ENCODE results near the gene ZNF584.

ZNF584 gene

DNA sequence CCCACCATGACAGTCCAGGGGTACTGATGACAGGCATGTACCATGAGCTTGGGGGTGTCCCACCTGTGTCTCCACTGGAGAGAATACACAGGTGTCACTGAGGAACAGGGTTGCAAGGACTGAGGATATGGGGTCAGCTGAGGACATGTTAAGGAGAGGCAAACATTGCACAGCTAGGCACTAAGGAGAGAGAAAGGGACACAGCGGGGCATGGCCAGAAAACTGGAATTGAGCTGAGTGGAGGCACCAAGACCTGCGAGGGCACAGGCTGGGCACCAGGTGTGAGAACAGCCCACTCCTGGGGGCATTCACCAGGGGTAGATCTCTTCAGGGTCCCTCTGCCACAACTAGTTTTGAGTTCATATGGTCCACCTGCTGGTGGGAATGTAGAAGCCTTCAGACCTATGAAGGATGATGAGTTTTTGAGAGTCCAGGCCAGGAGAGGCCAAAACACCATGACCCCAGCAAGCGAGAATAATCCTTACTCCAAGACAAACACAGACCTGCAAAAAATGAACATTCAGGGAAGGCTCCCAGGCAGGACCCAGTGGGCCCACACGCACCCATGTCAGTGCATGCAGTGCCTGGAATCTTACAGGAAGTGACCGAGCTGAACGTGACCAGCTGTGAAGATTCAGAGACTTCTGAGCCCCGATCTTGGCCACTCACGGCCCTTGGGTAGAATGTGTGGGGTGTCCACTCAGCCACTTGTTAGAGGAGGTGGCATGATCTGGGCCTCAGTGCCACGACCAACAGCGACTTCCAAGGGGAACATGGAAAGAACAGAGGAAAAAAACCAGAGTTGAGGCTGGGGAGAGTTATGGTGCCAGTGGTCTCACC lies 1.4 kb upstream of the ZNF584 start:
- Histone ChIP-seq H3K9me3 (ENCODE audit: insufficient read depth, low read length) (no peaks in the 10 kb centered on the region), H3K9ac (ENCODE audit: low read length) (peak overlapping the region; percentile 94; the same call in 1 of the 2 replicates), H3K27ac (ENCODE audit: low read length) (no peak overlapping the region), H3K36me3 (replicated peaks; ENCODE audit: low read depth, low read length) (peaks cover 6% of the 10 kb centered on the region), H3K79me2 (ENCODE audit: low read length) (peaks cover 28% of the 10 kb centered on the region), H3K4me1 (ENCODE audit: low read length) (peaks cover 18% of the 10 kb centered on the region), H3K4me2 (ENCODE audit: low read length) (peak overlapping the region; percentile 95), H4K20me1 (ENCODE audit: insufficient read depth, low read length) (no peaks in the 10 kb centered on the region), H3K4me3 (ENCODE audit: low read length) (peak overlapping the region; percentile 93), H3K27me3 (ENCODE audit: low read depth, low read length) (no peaks in the 10 kb centered on the region), H2AFZ (ENCODE audit: low read depth, low read length) (no peak overlapping the region)
- no peak for TF ChIP-seq EZH2phosphoT487 (IDR thresholded peaks at IDR 0.05; ENCODE audit: low read depth)
- peak; percentile 41 for TF ChIP-seq CTCF (IDR thresholded peaks at IDR 0.05; ENCODE audit: low read depth, low read length)

DNA sequence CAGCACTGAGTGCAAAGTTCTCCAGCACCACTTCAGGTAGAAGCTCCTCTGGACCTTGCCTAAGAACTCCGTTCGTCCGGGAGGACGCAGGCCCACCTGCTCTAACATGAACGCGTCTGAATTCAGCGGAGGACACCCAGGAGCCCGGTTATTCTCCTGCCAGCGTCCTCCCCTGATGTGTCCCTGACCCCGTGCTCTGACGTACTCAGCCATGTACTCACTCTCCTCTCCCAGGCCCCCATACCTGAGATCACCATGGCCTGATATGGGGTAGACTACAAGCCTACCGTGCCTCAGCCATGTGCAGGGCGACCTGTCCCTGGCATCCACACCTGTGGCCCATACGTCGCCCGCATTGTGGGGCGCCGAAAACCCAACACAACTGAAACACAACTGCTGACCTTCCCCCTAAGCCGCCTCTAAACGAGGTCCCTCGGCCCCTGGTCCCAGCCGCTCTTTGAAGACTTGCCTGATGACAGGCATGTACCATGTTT lies 744 bp upstream of the ZNF584 start:
- Histone ChIP-seq H3K79me2 (ENCODE audit: low read length) (peaks cover 26% of the 10 kb centered on the region), H3K27ac (ENCODE audit: low read length) (peak overlapping the region; percentile 66), H2AFZ (ENCODE audit: low read depth, low read length) (peak overlapping the region; percentile 8; the same call in 1 of the 2 replicates), H3K4me1 (ENCODE audit: low read length) (peaks cover 15% of the 10 kb centered on the region), H3K9ac (ENCODE audit: low read length) (peak overlapping the region; percentile 94), H3K4me3 (ENCODE audit: low read length) (peak overlapping the region; percentile 93), H3K4me2 (ENCODE audit: low read length) (peak overlapping the region; percentile 95), H3K36me3 (replicated peaks; ENCODE audit: low read depth, low read length) (peaks cover 6% of the 10 kb centered on the region), H3K27me3 (ENCODE audit: low read depth, low read length) (no peaks in the 10 kb centered on the region), H3K9me3 (ENCODE audit: insufficient read depth, low read length) (no peaks in the 10 kb centered on the region), H4K20me1 (ENCODE audit: insufficient read depth, low read length) (no peaks in the 10 kb centered on the region)
- TF ChIP-seq CTCF (IDR thresholded peaks at IDR 0.05; ENCODE audit: low read depth, low read length) (no peak), EZH2phosphoT487 (IDR thresholded peaks at IDR 0.05; ENCODE audit: low read depth) (no peak)

GRCh38 chr19:58409010-58409790 lies 751 bp downstream of the ZNF584 start:
- Histone ChIP-seq H3K9me3 (ENCODE audit: insufficient read depth, low read length) (no peaks in the 10 kb centered on the region), H3K27me3 (ENCODE audit: low read depth, low read length) (no peaks in the 10 kb centered on the region), H3K4me2 (ENCODE audit: low read length) (peak overlapping the region; percentile 93), H3K4me3 (ENCODE audit: low read length) (peak overlapping the region; percentile 93), H3K27ac (ENCODE audit: low read length) (peak overlapping the region; percentile 15), H3K9ac (ENCODE audit: low read length) (peak overlapping the region; percentile 94), H4K20me1 (ENCODE audit: insufficient read depth, low read length) (no peaks in the 10 kb centered on the region), H3K36me3 (replicated peaks; ENCODE audit: low read depth, low read length) (no peaks in the 10 kb centered on the region), H3K79me2 (ENCODE audit: low read length) (peaks cover 26% of the 10 kb centered on the region), H3K4me1 (ENCODE audit: low read length) (peaks cover 15% of the 10 kb centered on the region), H2AFZ (ENCODE audit: low read depth, low read length) (peak overlapping the region; percentile 41)
- TF ChIP-seq CTCF (IDR thresholded peaks at IDR 0.05; ENCODE audit: low read depth, low read length), result no peak
- no peak for TF ChIP-seq EZH2phosphoT487 (IDR thresholded peaks at IDR 0.05; ENCODE audit: low read depth)

GRCh38 chr19:58416604-58417003 lies 8.2 kb downstream of the ZNF584 start:
- peaks cover 44% of the 10 kb centered on the region for H3K36me3 ChIP-seq (replicated peaks; ENCODE audit: low read depth, low read length)
- no peaks in the 10 kb centered on the region for H3K4me1 ChIP-seq (ENCODE audit: low read length)
- H3K9me3 ChIP-seq (ENCODE audit: insufficient read depth, low read length), result no peaks in the 10 kb centered on the region
- 0 out of 2 replicates have a peak, but pooled peaks cover 4% of the 10 kb centered on the region for H3K79me2 ChIP-seq (ENCODE audit: low read length)
- H3K4me3 ChIP-seq (ENCODE audit: low read length), result no peak overlapping the region
- H3K9ac ChIP-seq (ENCODE audit: low read length), result no peak overlapping the region
- no peak overlapping the region for H3K4me2 ChIP-seq (ENCODE audit: low read length)
- no peaks in the 10 kb centered on the region for H3K27me3 ChIP-seq (ENCODE audit: low read depth, low read length)
- TF ChIP-seq CTCF (IDR thresholded peaks at IDR 0.05; ENCODE audit: low read depth, low read length) (no peak), EZH2phosphoT487 (IDR thresholded peaks at IDR 0.05; ENCODE audit: low read depth) (no peak)
- H4K20me1 ChIP-seq (ENCODE audit: insufficient read depth, low read length), result no peaks in the 10 kb centered on the region
- no peak overlapping the region for H3K27ac ChIP-seq (ENCODE audit: low read length)
- no peak overlapping the region for H2AFZ ChIP-seq (ENCODE audit: low read depth, low read length)

All from OCI-LY3 (cell line).